ENCODE measurements around the gene TGM5. TPM values are rescaled to one million over a fixed set of nuclear protein-coding genes. Genes with fewer than 3 reads are reported as not detected.
"Not testable (repeated sequence)": the region's sequence is repeated elsewhere in the genome, so short reads cannot be mapped to it uniquely, and the experiment has no call there.

The TGM5 gene
- polyA plus RNA-seq (2012; ENCODE audit: low read depth, missing spikeins), result 6.7 TPM

GRCh38 chr15:43266834-43267233 is at the start of gene TGM5:
Gene TGM5, minus strand, starts transcription at chr15:43266928. Its CDS starts 79 bp downstream, at chr15:43266849.
- TF ChIP-seq POU2F2 (IDR thresholded peaks at IDR 0.05; ENCODE audit: low read depth, low read length), result no peak
- TF ChIP-seq SPI1 (IDR thresholded peaks at IDR 0.05; ENCODE audit: low read depth, low read length), result no peak
- TF ChIP-seq POLR2AphosphoS5 (IDR thresholded peaks at IDR 0.05; ENCODE audit: low read depth, low read length), result no peak
- no peak for FAIRE-seq
- no peak for DNase-seq (ENCODE audit: insufficient read length, low spot score)

GRCh38 chr15:43314171-43314570 is 47.4 kb upstream of the TGM5 start:
- FAIRE-seq, result no peak
- TF ChIP-seq TAF1 (IDR thresholded peaks at IDR 0.05; ENCODE audit: low read depth, low read length), result no peak
- no peak for DNase-seq (ENCODE audit: insufficient read length, low spot score)

- TF ChIP-seq POLR2AphosphoS5 (IDR thresholded peaks at IDR 0.05; ENCODE audit: low read depth, low read length) (no peak), SPI1 (IDR thresholded peaks at IDR 0.05; ENCODE audit: low read depth, low read length) (no peak), PAX5 (IDR thresholded peaks at IDR 0.05; ENCODE audit: insufficient read depth, low read length, severe bottlenecking) (no peak), TAF1 (IDR thresholded peaks at IDR 0.05; ENCODE audit: low read depth, low read length) (no peak), POU2F2 (IDR thresholded peaks at IDR 0.05; ENCODE audit: low read depth, low read length) (no peak), POLR2A (IDR thresholded peaks at IDR 0.05; ENCODE audit: low read depth, low read length) (no peak)
- DNase-seq (ENCODE audit: insufficient read length, low spot score), result no peak
- FAIRE-seq, result no peak
Observed at GRCh38 chr15:43312378-43312777, 45.6 kb upstream of the TGM5 start.

DNA sequence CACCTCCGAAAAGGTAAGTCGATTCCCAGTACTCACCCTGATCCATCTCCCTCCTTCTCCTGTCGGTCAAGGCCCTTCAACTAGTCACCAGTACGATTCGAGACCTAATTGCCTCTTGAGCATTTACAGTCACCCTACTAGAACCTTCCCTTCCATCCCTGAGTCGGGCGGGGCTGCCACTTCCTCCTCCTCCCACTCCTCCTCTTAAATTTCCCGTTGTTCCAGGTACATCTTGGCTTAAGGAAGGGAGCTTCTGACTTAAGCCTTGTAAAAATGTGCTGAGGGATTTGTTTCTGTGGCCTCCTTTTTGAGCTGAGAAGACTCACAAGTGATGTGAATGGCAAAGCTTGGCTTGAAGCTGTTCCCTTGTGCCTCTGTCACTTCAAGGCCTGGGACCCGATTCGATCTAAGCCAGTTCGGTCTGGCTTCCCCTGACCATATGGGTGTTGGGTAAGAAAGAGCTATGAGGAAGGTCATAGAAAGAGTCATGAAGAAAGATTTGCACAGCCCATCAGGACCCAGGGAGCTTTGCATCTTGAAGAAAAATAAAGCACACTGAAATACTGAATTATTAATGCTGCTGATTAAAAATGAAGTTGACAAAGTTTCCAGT is 35.6 kb upstream of the TGM5 start, which contains the start of gene TGM7:
Gene TGM7, minus strand, starts transcription at position 51 of the 613 bp plus-strand sequence.
- no peak for DNase-seq (ENCODE audit: insufficient read length, low spot score)
- TF ChIP-seq POLR2AphosphoS5 (IDR thresholded peaks at IDR 0.05; ENCODE audit: low read depth, low read length), result no peak
- FAIRE-seq, result no peak

GRCh38 chr15:43299884-43300283 is 33.2 kb upstream of the TGM5 start:
- no peak for TF ChIP-seq POLR2A (IDR thresholded peaks at IDR 0.05; ENCODE audit: low read depth, low read length)
- no peak for TF ChIP-seq POU2F2 (IDR thresholded peaks at IDR 0.05; ENCODE audit: low read depth, low read length)
- TF ChIP-seq PAX5 (IDR thresholded peaks at IDR 0.05; ENCODE audit: insufficient read depth, low read length, severe bottlenecking), result no peak
- TF ChIP-seq TAF1 (IDR thresholded peaks at IDR 0.05; ENCODE audit: low read depth, low read length), result no peak
- TF ChIP-seq POLR2AphosphoS5 (IDR thresholded peaks at IDR 0.05; ENCODE audit: low read depth, low read length), result no peak
- no peak for TF ChIP-seq SPI1 (IDR thresholded peaks at IDR 0.05; ENCODE audit: low read depth, low read length)
- DNase-seq (ENCODE audit: insufficient read length, low spot score) (no peak), FAIRE-seq (no peak)

DNA sequence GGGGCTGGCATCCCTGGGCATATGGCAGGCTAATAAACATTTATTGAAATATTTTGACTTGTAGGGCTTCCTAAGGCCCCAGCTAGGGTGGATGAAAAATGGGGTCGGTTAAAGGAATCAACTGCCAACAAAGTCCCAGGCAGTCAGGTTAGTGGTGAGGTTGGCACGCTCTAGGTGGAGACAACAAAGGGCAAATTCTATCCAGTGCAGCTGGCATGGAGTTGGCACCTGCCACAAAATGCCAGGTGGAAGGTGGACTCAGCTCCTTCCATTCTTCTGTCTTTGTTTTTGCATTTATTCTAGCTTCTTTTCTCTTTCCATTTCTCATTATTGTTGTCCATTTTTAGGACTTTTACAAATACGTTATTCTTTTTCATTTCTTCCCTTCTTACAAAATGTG is 32.7 kb upstream of the TGM5 start:
- TF ChIP-seq PAX5 (IDR thresholded peaks at IDR 0.05; ENCODE audit: insufficient read depth, low read length, severe bottlenecking), result no peak
- no peak for TF ChIP-seq TAF1 (IDR thresholded peaks at IDR 0.05; ENCODE audit: low read depth, low read length)
- TF ChIP-seq POLR2AphosphoS5 (IDR thresholded peaks at IDR 0.05; ENCODE audit: low read depth, low read length), result no peak
- no peak for TF ChIP-seq POLR2A (IDR thresholded peaks at IDR 0.05; ENCODE audit: low read depth, low read length)
- no peak for TF ChIP-seq POU2F2 (IDR thresholded peaks at IDR 0.05; ENCODE audit: low read depth, low read length)
- no peak for TF ChIP-seq SPI1 (IDR thresholded peaks at IDR 0.05; ENCODE audit: low read depth, low read length)
- no peak for FAIRE-seq

GRCh38 chr15:43294091-43294706 is 27.5 kb upstream of the TGM5 start:
- no peak for FAIRE-seq
- TF ChIP-seq POLR2A (IDR thresholded peaks at IDR 0.05; ENCODE audit: low read depth, low read length), result no peak
- no peak for TF ChIP-seq POLR2AphosphoS5 (IDR thresholded peaks at IDR 0.05; ENCODE audit: low read depth, low read length)
- TF ChIP-seq PAX5 (IDR thresholded peaks at IDR 0.05; ENCODE audit: insufficient read depth, low read length, severe bottlenecking), result no peak
- TF ChIP-seq SPI1 (IDR thresholded peaks at IDR 0.05; ENCODE audit: low read depth, low read length), result no peak
- no peak for TF ChIP-seq POU2F2 (IDR thresholded peaks at IDR 0.05; ENCODE audit: low read depth, low read length)
- no peak for TF ChIP-seq TAF1 (IDR thresholded peaks at IDR 0.05; ENCODE audit: low read depth, low read length)
- no peak for DNase-seq (ENCODE audit: insufficient read length, low spot score)

More for the DNA sequence above, 32.7 kb upstream of the TGM5 start:
- DNase-seq (ENCODE audit: insufficient read length, low spot score), result no peak

- no peak for DNase-seq (ENCODE audit: insufficient read length, low spot score)
Observed at GRCh38 chr15:43293432-43293831, 26.7 kb upstream of the TGM5 start.

DNA sequence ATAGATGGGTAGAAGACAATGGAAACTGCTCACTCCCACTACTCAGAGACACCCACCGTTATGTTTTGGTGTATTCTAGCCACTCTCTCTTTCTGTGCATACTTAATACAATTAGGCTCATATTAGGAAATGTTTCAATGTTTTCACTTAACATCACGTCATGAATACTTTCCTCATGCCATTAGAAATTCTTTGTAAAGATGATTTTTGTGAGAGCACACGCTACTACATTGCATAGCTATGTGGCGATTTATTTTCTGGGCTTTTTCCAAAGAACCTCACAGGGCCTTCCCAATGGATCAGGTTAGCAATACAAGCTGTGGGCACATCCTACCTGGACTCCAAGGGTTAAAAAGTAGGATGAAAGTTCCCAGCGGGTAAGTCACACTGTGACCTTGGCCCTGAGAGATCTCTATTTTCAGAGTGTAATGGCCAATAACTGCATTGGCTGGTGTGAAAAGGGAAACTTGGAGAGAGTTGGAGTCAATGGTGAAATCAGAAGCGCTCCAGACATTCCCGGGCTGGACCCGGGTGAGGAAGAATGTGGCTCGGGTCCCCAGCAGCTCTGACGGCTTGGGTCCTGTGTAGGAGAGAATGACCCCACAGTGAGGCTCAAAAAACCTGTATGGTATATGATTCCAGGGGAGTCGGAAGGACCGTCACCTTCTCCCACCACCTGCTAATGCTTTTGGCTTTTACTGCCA is 25.8 kb upstream of the TGM5 start:
- TF ChIP-seq TAF1 (IDR thresholded peaks at IDR 0.05; ENCODE audit: low read depth, low read length) (no peak), POU2F2 (IDR thresholded peaks at IDR 0.05; ENCODE audit: low read depth, low read length) (no peak), POLR2A (IDR thresholded peaks at IDR 0.05; ENCODE audit: low read depth, low read length) (no peak), PAX5 (IDR thresholded peaks at IDR 0.05; ENCODE audit: insufficient read depth, low read length, severe bottlenecking) (no peak), SPI1 (IDR thresholded peaks at IDR 0.05; ENCODE audit: low read depth, low read length) (no peak), POLR2AphosphoS5 (IDR thresholded peaks at IDR 0.05; ENCODE audit: low read depth, low read length) (no peak)
- DNase-seq (ENCODE audit: insufficient read length, low spot score) (no peak), FAIRE-seq (no peak)

More at GRCh38 chr15:43293432-43293831, 26.7 kb upstream of the TGM5 start:
- FAIRE-seq, result no peak
- TF ChIP-seq PAX5 (IDR thresholded peaks at IDR 0.05; ENCODE audit: insufficient read depth, low read length, severe bottlenecking) (no peak), TAF1 (IDR thresholded peaks at IDR 0.05; ENCODE audit: low read depth, low read length) (no peak), POLR2AphosphoS5 (IDR thresholded peaks at IDR 0.05; ENCODE audit: low read depth, low read length) (no peak), SPI1 (IDR thresholded peaks at IDR 0.05; ENCODE audit: low read depth, low read length) (no peak), POLR2A (IDR thresholded peaks at IDR 0.05; ENCODE audit: low read depth, low read length) (no peak), POU2F2 (IDR thresholded peaks at IDR 0.05; ENCODE audit: low read depth, low read length) (no peak)

DNA sequence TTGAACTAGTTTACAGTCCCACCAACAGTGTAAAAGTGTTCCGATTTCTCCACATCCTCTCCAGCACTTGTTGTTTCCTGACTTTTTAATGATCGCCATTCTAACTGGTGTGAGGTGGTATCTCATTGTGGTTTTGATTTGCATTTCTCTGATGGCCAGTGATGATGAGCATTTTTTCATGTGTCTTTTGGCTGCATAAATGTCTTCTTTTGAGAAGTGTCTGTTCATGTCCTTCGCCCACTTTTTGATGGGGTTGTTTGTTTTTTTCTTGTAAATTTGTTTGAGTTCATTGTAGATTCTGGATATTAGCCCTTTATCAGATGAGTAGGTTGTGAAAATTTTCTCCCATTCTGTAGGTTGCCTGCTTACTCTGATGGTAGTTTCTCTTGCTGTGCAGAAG is 22.9 kb upstream of the TGM5 start:
- not testable (repeated sequence) for FAIRE-seq; DNase-seq (ENCODE audit: insufficient read length, low spot score)

Measured in GM12891 (cell line).